Endothelial cell of hepatic sinusoid (primary cell): Measurements from ENCODE around the gene QPCTL.
"Not testable (repeated sequence)": the region's sequence is repeated elsewhere in the genome, so short reads cannot be mapped to it uniquely, and the experiment has no call there.

ENCODE experiments used
- in situ Hi-C: cut with HindIII; loops from 2 replicates; pipeline ENCODE4 v1.10.0; 2017; ENCODE audit warnings: low sequenced_read_pairs

Gene QPCTL

GRCh38 chr19:45716359-45717130, 24.1 kb downstream of the QPCTL start:
- in situ Hi-C loops, result no loop called here

- in situ Hi-C loops, result no loop called here
Measured at GRCh38 chr19:45717131-45717982, 24.9 kb downstream of the QPCTL start.

- in situ Hi-C loops, result no loop called here
Measured at GRCh38 chr19:45717983-45718650, 25.7 kb downstream of the QPCTL start.

- in situ Hi-C loops, result not testable (repeated sequence)
Measured at GRCh38 chr19:45720065-45720464, 27.6 kb downstream of the QPCTL start.

GRCh38 chr19:45728683-45729082, 36.2 kb downstream of the QPCTL start:
- in situ Hi-C loops, result not testable (repeated sequence)

- in situ Hi-C loops, result loop anchor here (5.0 kb wide), 2 partner anchors 38 to 42 kb away; partner anchors contain the start of genes QPCTL and SNRPD2
Measured at GRCh38 chr19:45729800-45730290, 37.4 kb downstream of the QPCTL start.

GRCh38 chr19:45730368-45731288, 38.2 kb downstream of the QPCTL start, which contains the start of gene FBXO46:
TSS of gene FBXO46 (minus strand) at chr19:45730896. CDS start at chr19:45713495, 17,401 bp downstream.
- in situ Hi-C loops, result loop anchor here (5.0 kb wide), 2 partner anchors 38 to 42 kb away; partner anchors contain the start of genes QPCTL and SNRPD2

GRCh38 chr19:45733160-45733810, 40.8 kb downstream of the QPCTL start, which contains the start of gene MEIOSIN:
TSS of gene MEIOSIN (plus strand) at chr19:45733439. CDS start at chr19:45735377, 1,938 bp downstream.
- in situ Hi-C loops, result loop anchor here (5.0 kb wide), 2 partner anchors 39 to 41 kb away; partner anchors contain the start of genes QPCTL and SNRPD2

- in situ Hi-C loops, result no loop called here
Measured at GRCh38 chr19:45739498-45740439, 47.3 kb downstream of the QPCTL start.

- in situ Hi-C loops, result no loop called here
Measured at GRCh38 chr19:45742969-45743368, 50.5 kb downstream of the QPCTL start.

- in situ Hi-C loops, result no loop called here
Measured at GRCh38 chr19:45745606-45746005, 53.1 kb downstream of the QPCTL start.

GRCh38 chr19:45746866-45747265, 54.4 kb downstream of the QPCTL start:
- in situ Hi-C loops, result no loop called here

- in situ Hi-C loops, result no loop called here
Measured at GRCh38 chr19:45747513-45747912, 55.0 kb downstream of the QPCTL start.

- in situ Hi-C loops, result not testable (repeated sequence)
Measured at GRCh38 chr19:45751483-45751882, 59.0 kb downstream of the QPCTL start.

GRCh38 chr19:45752639-45753038, 60.2 kb downstream of the QPCTL start:
- in situ Hi-C loops, result no loop called here

- in situ Hi-C loops, result no loop called here
Measured at GRCh38 chr19:45753548-45753947, 61.1 kb downstream of the QPCTL start.
